ENCODE measurements around the gene DUSP22. TPM values are rescaled to one million over a fixed set of nuclear protein-coding genes. Genes with fewer than 3 reads are reported as not detected.

Gene DUSP22
- polyA plus RNA-seq, 3 donors = 107 to 120 (median 117) TPM

- no peak overlapping the region for H2AFZ ChIP-seq (ENCODE audit: insufficient read depth, low read depth, low read length, poor library complexity, severe bottlenecking)
- no peaks in the 10 kb centered on the region for H3K36me3 ChIP-seq (replicated peaks in 1 of 2; ENCODE audit: control insufficient read depth in 1 of 2, insufficient read depth in 2 of 2, low read length in 2 of 2)
- peaks cover 71% of the 10 kb centered on the region for H3K4me1 Mint-ChIP-seq
- intact Hi-C loops (cut with micrococcal nuclease) = no loop called here
- H3K4me3 Mint-ChIP-seq = no peak overlapping the region
- TF ChIP-seq, protein P1, sequence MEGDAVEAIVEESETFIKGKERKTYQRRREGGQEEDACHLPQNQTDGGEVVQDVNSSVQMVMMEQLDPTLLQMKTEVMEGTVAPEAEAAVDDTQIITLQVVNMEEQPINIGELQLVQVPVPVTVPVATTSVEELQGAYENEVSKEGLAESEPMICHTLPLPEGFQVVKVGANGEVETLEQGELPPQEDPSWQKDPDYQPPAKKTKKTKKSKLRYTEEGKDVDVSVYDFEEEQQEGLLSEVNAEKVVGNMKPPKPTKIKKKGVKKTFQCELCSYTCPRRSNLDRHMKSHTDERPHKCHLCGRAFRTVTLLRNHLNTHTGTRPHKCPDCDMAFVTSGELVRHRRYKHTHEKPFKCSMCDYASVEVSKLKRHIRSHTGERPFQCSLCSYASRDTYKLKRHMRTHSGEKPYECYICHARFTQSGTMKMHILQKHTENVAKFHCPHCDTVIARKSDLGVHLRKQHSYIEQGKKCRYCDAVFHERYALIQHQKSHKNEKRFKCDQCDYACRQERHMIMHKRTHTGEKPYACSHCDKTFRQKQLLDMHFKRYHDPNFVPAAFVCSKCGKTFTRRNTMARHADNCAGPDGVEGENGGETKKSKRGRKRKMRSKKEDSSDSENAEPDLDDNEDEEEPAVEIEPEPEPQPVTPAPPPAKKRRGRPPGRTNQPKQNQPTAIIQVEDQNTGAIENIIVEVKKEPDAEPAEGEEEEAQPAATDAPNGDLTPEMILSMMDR (IDR thresholded peaks at IDR 0.05) = no peak
- H3K4me2 ChIP-seq (replicated peaks; ENCODE audit: extremely low read depth, low read length, poor library complexity, severe bottlenecking) = no peak overlapping the region
- H3K4me1 ChIP-seq (ENCODE audit: control insufficient read depth in 1 of 2, insufficient read depth in 2 of 2, low read length in 2 of 2) = peaks cover 52 to 68% of the 10 kb centered on the region in 2 donors
- H3K79me2 ChIP-seq (ENCODE audit: insufficient read depth, low read length) = no peaks in the 10 kb centered on the region
- H4K20me1 ChIP-seq (ENCODE audit: insufficient read depth, low read length) = no peaks in the 10 kb centered on the region
- no peaks in the 10 kb centered on the region for H3K27me3 ChIP-seq (ENCODE audit: control insufficient read depth in 2 of 2, insufficient read depth in 2 of 2, low read length in 2 of 2)
- peak overlapping the region in 3 of 7 donors; percentile 17 to 49 (median 42) for H3K27ac Mint-ChIP-seq
- H3K27me3 Mint-ChIP-seq (ENCODE audit: low read depth in 3 of 3) = peaks cover 0 to 8% (median 0%) of the 10 kb centered on the region in 3 donors
- H3K36me3 Mint-ChIP-seq = peaks cover 0 to 6% of the 10 kb centered on the region in 2 donors
- no peak overlapping the region for H3K4me3 ChIP-seq (replicated peaks in 1 of 3; ENCODE audit: low read depth in 2 of 3, low read length in 3 of 3)
- H3K27ac ChIP-seq (ENCODE audit: low read depth in 1 of 2, low read length in 2 of 2) = no peak overlapping the region
- no peak overlapping the region for H3K9ac ChIP-seq (ENCODE audit: insufficient read depth, low read length, poor library complexity, severe bottlenecking)
- peak in 1 of 3 donors; percentile 20 for DNase-seq
- peaks cover 0 to 2% (median 0%) of the 10 kb centered on the region in 7 donors for H3K9me3 Mint-ChIP-seq
- H3K9me3 ChIP-seq (replicated peaks in 1 of 2; ENCODE audit: control insufficient read depth in 1 of 2, insufficient read depth in 1 of 2, low read length in 2 of 2) = no peaks in the 10 kb centered on the region
Observed at GRCh38 chr6:250676-251075, 41.6 kb upstream of the DUSP22 start.

DNA sequence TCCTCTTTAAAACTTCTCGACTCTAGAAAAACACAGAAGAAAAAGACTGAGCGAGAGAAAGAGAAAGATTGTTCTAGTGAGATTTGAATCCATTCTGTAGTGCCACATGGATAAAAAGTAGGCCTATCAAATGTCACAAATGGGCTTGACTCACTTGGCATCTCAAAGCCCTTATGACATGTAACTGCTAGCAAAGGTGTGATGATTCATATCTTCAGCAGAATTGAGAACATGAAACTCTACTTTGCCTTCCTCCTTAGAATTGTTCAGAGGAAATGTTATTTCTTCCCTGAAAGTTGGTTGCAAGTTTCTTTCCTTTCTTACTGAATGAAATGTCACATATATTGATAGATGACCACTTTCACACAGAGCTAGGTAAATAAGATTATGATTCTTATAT lies 40.4 kb upstream of the DUSP22 start:
- H2AFZ ChIP-seq (ENCODE audit: insufficient read depth, low read depth, low read length, poor library complexity, severe bottlenecking) = no peak overlapping the region
- TF ChIP-seq, protein P1 (IDR thresholded peaks at IDR 0.05) = no peak
- H3K27me3 Mint-ChIP-seq (ENCODE audit: low read depth in 3 of 3) = peaks cover 0 to 8% (median 0%) of the 10 kb centered on the region in 3 donors
- no peaks in the 10 kb centered on the region for H3K79me2 ChIP-seq (ENCODE audit: insufficient read depth, low read length)
- H3K4me1 Mint-ChIP-seq = peaks cover 75% of the 10 kb centered on the region
- peak overlapping the region in 1 of 2 donors; percentile 66 for H3K27ac ChIP-seq (ENCODE audit: low read depth in 1 of 2, low read length in 2 of 2)
- WGBS (ENCODE audit: insufficient coverage) = no CpG with 5 or more reads among the region's 2 CpGs
- peaks cover 0 to 6% of the 10 kb centered on the region in 2 donors for H3K36me3 Mint-ChIP-seq
- H3K4me2 ChIP-seq (replicated peaks; ENCODE audit: extremely low read depth, low read length, poor library complexity, severe bottlenecking) = no peak overlapping the region
- H3K4me3 ChIP-seq (replicated peaks in 1 of 3; ENCODE audit: low read depth in 2 of 3, low read length in 3 of 3) = no peak overlapping the region
- DNase-seq = peak; percentile 49 to 84 (median 77)
- H3K36me3 ChIP-seq (replicated peaks in 1 of 2; ENCODE audit: control insufficient read depth in 1 of 2, insufficient read depth in 2 of 2, low read length in 2 of 2) = no peaks in the 10 kb centered on the region
- peaks cover 64 to 80% of the 10 kb centered on the region in 2 donors for H3K4me1 ChIP-seq (ENCODE audit: control insufficient read depth in 1 of 2, insufficient read depth in 2 of 2, low read length in 2 of 2)
- no peaks in the 10 kb centered on the region for H3K9me3 ChIP-seq (replicated peaks in 1 of 2; ENCODE audit: control insufficient read depth in 1 of 2, insufficient read depth in 1 of 2, low read length in 2 of 2)
- intact Hi-C loops (cut with micrococcal nuclease) = no loop called here
- peaks cover 0 to 2% (median 0%) of the 10 kb centered on the region in 7 donors for H3K9me3 Mint-ChIP-seq
- H4K20me1 ChIP-seq (ENCODE audit: insufficient read depth, low read length) = no peaks in the 10 kb centered on the region
- peak overlapping the region in 6 of 7 donors; percentile 14 to 72 (median 62) for H3K27ac Mint-ChIP-seq
- no peak overlapping the region for H3K4me3 Mint-ChIP-seq
- H3K9ac ChIP-seq (ENCODE audit: insufficient read depth, low read length, poor library complexity, severe bottlenecking) = no peak overlapping the region
- no peaks in the 10 kb centered on the region for H3K27me3 ChIP-seq (ENCODE audit: control insufficient read depth in 2 of 2, insufficient read depth in 2 of 2, low read length in 2 of 2)

All from CD14-positive monocyte (primary cell).